Ishikawa (cell line): ENCODE measurements around the gene NXNL2.

Experiments
- CREB1 ChIP-seq: IDR thresholded peaks from 2 replicates; pipeline ENCODE4 v1.6.1; 2012; ENCODE audit warnings: low read depth
- EGR1 ChIP-seq: IDR thresholded peaks from 2 replicates; pipeline ENCODE4 v1.6.1; 2012
- EP300 ChIP-seq: IDR thresholded peaks from 2 replicates; pipeline ENCODE4 v1.6.1; 2012; ENCODE audit warnings: borderline replicate concordance
- FOXM1 ChIP-seq: IDR thresholded peaks from 2 replicates; pipeline ENCODE4 v1.6.1; 2012; ENCODE audit warnings: low read depth, borderline replicate concordance
- MAX ChIP-seq: IDR thresholded peaks from 2 replicates; pipeline ENCODE4 v1.6.1; 2012
- NFIC ChIP-seq: IDR thresholded peaks from 2 replicates; pipeline ENCODE4 v1.6.1; 2012
- RAD21 ChIP-seq: IDR thresholded peaks from 2 replicates; pipeline ENCODE4 v1.6.1; 2012; ENCODE audit warnings: low read depth
- TAF1 ChIP-seq: IDR thresholded peaks from 2 replicates; pipeline ENCODE4 v1.6.1; 2012; ENCODE audit warnings: low read depth, mild to moderate bottlenecking
- TCF12 ChIP-seq: IDR thresholded peaks from 2 replicates; pipeline ENCODE4 v1.6.1; 2012; ENCODE audit warnings: low read depth
- TEAD4 ChIP-seq: IDR thresholded peaks from 2 replicates; pipeline ENCODE4 v1.6.1; 2012
- YY1 ChIP-seq: IDR thresholded peaks from 2 replicates; pipeline ENCODE4 v1.6.1; 2012; ENCODE audit warnings: low read depth
- ZBTB7A ChIP-seq: IDR thresholded peaks from 2 replicates; pipeline ENCODE4 v1.6.1; 2012; ENCODE audit warnings: low read depth
- TF ChIP-seq, protein P1 (sequence below): IDR thresholded peaks from 2 replicates; pipeline ENCODE4 v1.6.1; 2012; ENCODE audit warnings: low read depth, mild to moderate bottlenecking
- TF ChIP-seq, protein P2 (sequence below): IDR thresholded peaks from 2 replicates; pipeline ENCODE4 v1.6.1; 2012

- TF ChIP-seq TEAD4, result no peak
- TF ChIP-seq, protein P1, sequence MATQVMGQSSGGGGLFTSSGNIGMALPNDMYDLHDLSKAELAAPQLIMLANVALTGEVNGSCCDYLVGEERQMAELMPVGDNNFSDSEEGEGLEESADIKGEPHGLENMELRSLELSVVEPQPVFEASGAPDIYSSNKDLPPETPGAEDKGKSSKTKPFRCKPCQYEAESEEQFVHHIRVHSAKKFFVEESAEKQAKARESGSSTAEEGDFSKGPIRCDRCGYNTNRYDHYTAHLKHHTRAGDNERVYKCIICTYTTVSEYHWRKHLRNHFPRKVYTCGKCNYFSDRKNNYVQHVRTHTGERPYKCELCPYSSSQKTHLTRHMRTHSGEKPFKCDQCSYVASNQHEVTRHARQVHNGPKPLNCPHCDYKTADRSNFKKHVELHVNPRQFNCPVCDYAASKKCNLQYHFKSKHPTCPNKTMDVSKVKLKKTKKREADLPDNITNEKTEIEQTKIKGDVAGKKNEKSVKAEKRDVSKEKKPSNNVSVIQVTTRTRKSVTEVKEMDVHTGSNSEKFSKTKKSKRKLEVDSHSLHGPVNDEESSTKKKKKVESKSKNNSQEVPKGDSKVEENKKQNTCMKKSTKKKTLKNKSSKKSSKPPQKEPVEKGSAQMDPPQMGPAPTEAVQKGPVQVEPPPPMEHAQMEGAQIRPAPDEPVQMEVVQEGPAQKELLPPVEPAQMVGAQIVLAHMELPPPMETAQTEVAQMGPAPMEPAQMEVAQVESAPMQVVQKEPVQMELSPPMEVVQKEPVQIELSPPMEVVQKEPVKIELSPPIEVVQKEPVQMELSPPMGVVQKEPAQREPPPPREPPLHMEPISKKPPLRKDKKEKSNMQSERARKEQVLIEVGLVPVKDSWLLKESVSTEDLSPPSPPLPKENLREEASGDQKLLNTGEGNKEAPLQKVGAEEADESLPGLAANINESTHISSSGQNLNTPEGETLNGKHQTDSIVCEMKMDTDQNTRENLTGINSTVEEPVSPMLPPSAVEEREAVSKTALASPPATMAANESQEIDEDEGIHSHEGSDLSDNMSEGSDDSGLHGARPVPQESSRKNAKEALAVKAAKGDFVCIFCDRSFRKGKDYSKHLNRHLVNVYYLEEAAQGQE, result no peak
- TF ChIP-seq EP300, result no peak
- no peak for TF ChIP-seq TAF1
- no peak for TF ChIP-seq FOXM1
- TF ChIP-seq RAD21, result no peak
- TF ChIP-seq ZBTB7A, result no peak
- no peak for TF ChIP-seq MAX
- no peak for TF ChIP-seq CREB1
- TF ChIP-seq, protein P2, sequence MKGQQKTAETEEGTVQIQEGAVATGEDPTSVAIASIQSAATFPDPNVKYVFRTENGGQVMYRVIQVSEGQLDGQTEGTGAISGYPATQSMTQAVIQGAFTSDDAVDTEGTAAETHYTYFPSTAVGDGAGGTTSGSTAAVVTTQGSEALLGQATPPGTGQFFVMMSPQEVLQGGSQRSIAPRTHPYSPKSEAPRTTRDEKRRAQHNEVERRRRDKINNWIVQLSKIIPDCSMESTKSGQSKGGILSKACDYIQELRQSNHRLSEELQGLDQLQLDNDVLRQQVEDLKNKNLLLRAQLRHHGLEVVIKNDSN, result no peak
- TF ChIP-seq YY1, result no peak
- TF ChIP-seq EGR1, result no peak
- TF ChIP-seq TCF12, result no peak
- TF ChIP-seq NFIC, result no peak
Measured at GRCh38 chr9:88536951-88537760, 2.2 kb downstream of the NXNL2 start.
